ENCODE data around the gene UBR1. TPM values are rescaled to one million over a fixed set of nuclear protein-coding genes. Genes with fewer than 3 reads are reported as not detected.
"Not testable (repeated sequence)": the region's sequence is repeated elsewhere in the genome, so short reads cannot be mapped to it uniquely, and the experiment has no call there.

The UBR1 gene
- total RNA-seq, 4 donors from 2014 or later = 9.3 to 22.3 (median 11.7) TPM

DNA sequence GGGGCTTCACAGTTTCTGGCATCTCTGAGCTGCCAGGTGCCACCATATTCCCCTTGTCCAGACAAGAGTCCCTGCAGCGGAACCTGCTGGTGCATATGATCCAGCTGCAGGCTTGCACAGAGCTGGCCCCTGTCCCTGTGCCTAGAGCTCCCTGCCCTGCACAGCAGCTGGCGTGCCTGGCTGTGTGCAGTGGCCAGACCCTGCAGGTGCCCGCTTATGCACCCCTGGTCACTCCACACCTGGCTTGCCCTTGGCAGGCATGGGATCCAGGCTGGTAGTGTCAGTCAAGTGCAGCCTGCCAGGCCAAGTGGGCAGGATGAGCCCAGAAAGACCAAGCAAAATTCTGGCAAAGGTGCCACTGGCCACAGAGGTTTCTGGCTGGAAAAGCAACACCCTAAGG, 96.6 kb downstream of the UBR1 start:
- H3K36me3 ChIP-seq = peaks cover 0 to 92% (median 0%) of the 10 kb centered on the region in 3 donors
- intact Hi-C loops (cut with DNase I) = no loop called here
- no peaks in the 10 kb centered on the region for H3K27me3 ChIP-seq
- DNase-seq = no peak
- no peak overlapping the region for H3K4me3 ChIP-seq
- H3K9me3 ChIP-seq = no peaks in the 10 kb centered on the region
- TF ChIP-seq, protein P1, sequence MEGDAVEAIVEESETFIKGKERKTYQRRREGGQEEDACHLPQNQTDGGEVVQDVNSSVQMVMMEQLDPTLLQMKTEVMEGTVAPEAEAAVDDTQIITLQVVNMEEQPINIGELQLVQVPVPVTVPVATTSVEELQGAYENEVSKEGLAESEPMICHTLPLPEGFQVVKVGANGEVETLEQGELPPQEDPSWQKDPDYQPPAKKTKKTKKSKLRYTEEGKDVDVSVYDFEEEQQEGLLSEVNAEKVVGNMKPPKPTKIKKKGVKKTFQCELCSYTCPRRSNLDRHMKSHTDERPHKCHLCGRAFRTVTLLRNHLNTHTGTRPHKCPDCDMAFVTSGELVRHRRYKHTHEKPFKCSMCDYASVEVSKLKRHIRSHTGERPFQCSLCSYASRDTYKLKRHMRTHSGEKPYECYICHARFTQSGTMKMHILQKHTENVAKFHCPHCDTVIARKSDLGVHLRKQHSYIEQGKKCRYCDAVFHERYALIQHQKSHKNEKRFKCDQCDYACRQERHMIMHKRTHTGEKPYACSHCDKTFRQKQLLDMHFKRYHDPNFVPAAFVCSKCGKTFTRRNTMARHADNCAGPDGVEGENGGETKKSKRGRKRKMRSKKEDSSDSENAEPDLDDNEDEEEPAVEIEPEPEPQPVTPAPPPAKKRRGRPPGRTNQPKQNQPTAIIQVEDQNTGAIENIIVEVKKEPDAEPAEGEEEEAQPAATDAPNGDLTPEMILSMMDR (IDR thresholded peaks at IDR 0.05) = no peak
- no peak for TF ChIP-seq POLR2A (IDR thresholded peaks at IDR 0.05)
- H3K27ac ChIP-seq = no peak overlapping the region
- 100% methylated on average over 1 to 2 of the region's 3 CpGs for WGBS, 2 donors
- no peaks in the 10 kb centered on the region for H3K4me1 ChIP-seq

DNA sequence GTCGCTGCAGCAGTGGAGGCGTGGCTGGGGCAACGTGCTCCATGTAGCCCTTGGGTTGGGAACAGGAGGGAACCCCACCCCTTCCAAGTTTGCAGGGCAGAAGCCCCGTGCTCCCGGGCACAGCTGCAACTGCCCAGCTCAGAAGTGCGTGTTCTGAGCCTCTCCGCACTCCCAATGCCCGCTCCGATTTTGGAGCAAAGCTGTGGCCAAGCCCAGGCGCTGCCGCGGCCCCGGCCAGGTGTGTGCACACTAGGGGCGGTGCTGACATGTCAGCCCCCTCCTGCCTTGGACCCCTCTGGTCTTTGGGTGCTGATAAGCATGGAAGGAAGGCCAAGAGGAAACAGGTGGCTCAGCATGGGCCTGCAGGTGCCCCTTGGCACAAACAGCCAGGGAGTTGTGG, 97.7 kb downstream of the UBR1 start:
- Histone ChIP-seq H3K27me3 (no peaks in the 10 kb centered on the region), H3K4me3 (no peak overlapping the region), H3K27ac (no peak overlapping the region), H3K36me3 (peaks cover 0 to 94% (median 0%) of the 10 kb centered on the region in 3 donors), H3K9me3 (no peaks in the 10 kb centered on the region), H3K4me1 (no peaks in the 10 kb centered on the region)
- no peak for DNase-seq
- 89 to 100% methylated on average over 3 to 11 of the region's 14 CpGs for WGBS, 2 donors
- intact Hi-C loops (cut with DNase I) = no loop called here
- TF ChIP-seq, protein P1 (IDR thresholded peaks at IDR 0.05) = no peak
- TF ChIP-seq POLR2A (IDR thresholded peaks at IDR 0.05) = no peak

DNA sequence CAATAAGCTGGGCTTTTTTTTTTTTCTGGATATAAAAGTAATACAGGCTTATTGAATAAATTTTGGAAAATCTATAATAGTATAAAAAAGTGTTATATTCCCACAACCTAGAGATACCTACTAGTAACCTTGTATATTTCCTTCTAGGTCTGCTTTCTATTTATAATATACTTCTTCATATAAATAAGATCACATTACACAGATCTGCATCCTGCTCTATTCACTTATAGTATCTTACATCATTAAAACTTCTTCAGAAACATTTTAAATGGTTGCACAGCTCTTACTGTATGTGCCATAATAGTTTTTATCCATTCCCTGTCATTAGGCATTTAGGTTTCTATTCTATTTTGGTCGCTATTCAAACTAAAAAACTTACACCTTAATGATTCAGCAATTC, 98.3 kb downstream of the UBR1 start:
- DNase-seq = no peak
- intact Hi-C loops (cut with DNase I) = no loop called here
- Histone ChIP-seq H3K9me3 (no peaks in the 10 kb centered on the region), H3K36me3 (peaks cover 0 to 94% (median 0%) of the 10 kb centered on the region in 3 donors), H3K4me1 (no peaks in the 10 kb centered on the region), H3K4me3 (no peak overlapping the region), H3K27me3 (no peaks in the 10 kb centered on the region), H3K27ac (no peak overlapping the region)
- TF ChIP-seq POLR2A (IDR thresholded peaks at IDR 0.05) = no peak
- TF ChIP-seq, protein P1 (IDR thresholded peaks at IDR 0.05) = no peak
- 91 to 100% methylated on average over 1 of the region's 1 CpG for WGBS, 2 donors

DNA sequence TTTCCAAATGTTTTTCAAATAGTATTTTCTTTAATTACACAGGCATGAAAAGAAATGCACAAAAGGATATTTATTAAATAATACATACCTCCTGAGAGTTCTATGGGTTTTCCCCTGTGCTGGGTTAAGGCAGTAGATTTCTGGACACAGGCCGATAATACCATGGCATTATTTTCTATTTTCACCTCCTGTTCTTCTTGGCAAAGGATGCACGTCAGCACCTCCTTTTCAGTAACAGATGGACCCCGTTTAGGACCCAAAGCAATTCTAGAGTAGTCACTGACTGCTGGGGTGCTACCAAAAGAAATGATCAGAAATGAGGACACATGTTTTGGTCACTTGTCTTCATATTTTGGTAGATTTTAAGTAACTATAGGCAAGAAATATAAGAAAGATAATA, 98.8 kb downstream of the UBR1 start:
- 91 to 96% methylated on average over 3 of the region's 3 CpGs for WGBS, 2 donors
- Histone ChIP-seq H3K4me1 (no peaks in the 10 kb centered on the region), H3K4me3 (no peak overlapping the region), H3K27me3 (no peaks in the 10 kb centered on the region), H3K9me3 (no peaks in the 10 kb centered on the region), H3K36me3 (peaks cover 0 to 94% (median 0%) of the 10 kb centered on the region in 3 donors), H3K27ac (no peak overlapping the region)
- DNase-seq = no peak
- intact Hi-C loops (cut with DNase I) = no loop called here
- no peak for TF ChIP-seq POLR2A (IDR thresholded peaks at IDR 0.05)
- TF ChIP-seq, protein P1 (IDR thresholded peaks at IDR 0.05) = no peak

DNA sequence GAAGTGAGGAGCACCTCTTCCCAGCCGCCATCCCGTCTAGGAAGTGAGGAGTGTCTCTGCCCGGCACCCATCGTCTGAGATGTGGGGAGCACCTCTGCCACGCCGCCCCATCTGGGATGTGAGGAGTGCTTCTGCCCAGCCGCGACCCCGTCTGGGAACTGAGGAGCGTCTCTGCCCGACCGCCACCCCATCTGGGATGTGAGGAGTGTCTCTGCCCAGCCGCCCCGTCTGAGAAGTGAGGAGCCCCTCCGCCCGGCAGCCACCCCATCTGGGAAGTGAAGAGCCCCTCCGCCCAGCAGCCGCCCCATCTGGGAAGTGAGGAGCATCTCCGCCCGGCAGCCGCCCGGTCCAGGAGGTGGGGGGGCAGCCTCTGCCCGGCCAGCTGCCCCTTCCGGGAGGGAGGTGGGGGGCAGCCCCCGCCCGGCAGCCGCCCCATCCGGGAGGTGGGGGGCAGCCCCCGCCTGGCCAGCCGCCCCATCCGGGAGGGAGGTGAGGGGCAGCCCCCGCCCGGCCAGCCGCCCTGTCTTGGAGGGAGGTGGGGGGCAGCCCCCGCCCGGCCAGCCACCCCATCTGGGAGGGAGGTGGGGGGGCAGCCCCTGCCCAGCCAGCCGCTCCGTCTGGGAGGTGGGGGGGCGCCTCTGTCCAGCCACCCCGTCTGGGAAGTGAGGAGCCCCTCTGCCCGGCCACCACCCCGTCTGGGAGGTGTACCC, 100.8 kb downstream of the UBR1 start:
- not testable (repeated sequence) for DNase-seq, H3K4me3 ChIP-seq
- no CpG with 5 or more reads among the region's 42 CpGs for WGBS, 2 donors

More for the DNA sequence above, 100.8 kb downstream of the UBR1 start:
- peaks cover 0 to 75% (median 0%) of the 10 kb centered on the region in 3 donors for H3K36me3 ChIP-seq
- H3K27ac ChIP-seq; H3K4me1 ChIP-seq; intact Hi-C loops (cut with DNase I); H3K27me3 ChIP-seq; H3K9me3 ChIP-seq: not testable (repeated sequence)

Measured in esophagus squamous epithelium (tissue), 5 donors.